Choroid plexus epithelial cell (primary cell): ENCODE measurements around the gene TUBGCP4.

Experiments used
- DNase-seq: peaks from one replicate; pipeline ENCODE4 v3.0.0-alpha.2; 2010; ENCODE audit warnings: low read depth
- H3K4me3 ChIP-seq: 2 replicates; pipeline ENCODE4 v1.5.1; 2011; ENCODE audit warnings: low read depth, mild to moderate bottlenecking, control low read depth, low read length, moderate library complexity
- CTCF ChIP-seq: conservative IDR thresholded peaks from 2 replicates; pipeline ENCODE4 v1.5.1; 2011; ENCODE audit warnings: low read depth, mild to moderate bottlenecking, control low read depth, inconsistent platforms, low read length, moderate library complexity

Gene TUBGCP4

GRCh38 chr15:43414196-43414595 is 43.3 kb downstream of the TUBGCP4 start:
- no peak for DNase-seq
- no peak overlapping the region for H3K4me3 ChIP-seq
- no peak for TF ChIP-seq CTCF

GRCh38 chr15:43420435-43420834 is 49.5 kb downstream of the TUBGCP4 start:
- no peak overlapping the region for H3K4me3 ChIP-seq
- no peak for DNase-seq
- no peak for TF ChIP-seq CTCF

GRCh38 chr15:43420876-43421275 is 50.0 kb downstream of the TUBGCP4 start:
- DNase-seq = no peak
- H3K4me3 ChIP-seq = no peak overlapping the region
- no peak for TF ChIP-seq CTCF

- TF ChIP-seq CTCF = no peak
- DNase-seq = no peak
- no peak overlapping the region for H3K4me3 ChIP-seq
Measured at GRCh38 chr15:43423793-43424192, 52.9 kb downstream of the TUBGCP4 start.

GRCh38 chr15:43429687-43430086 is 58.8 kb downstream of the TUBGCP4 start:
- no peak for TF ChIP-seq CTCF
- peak; percentile 13 for DNase-seq
- no peak overlapping the region for H3K4me3 ChIP-seq

GRCh38 chr15:43433165-43433564 is 62.3 kb downstream of the TUBGCP4 start:
- DNase-seq = peak; percentile 19
- TF ChIP-seq CTCF = no peak
- H3K4me3 ChIP-seq = no peak overlapping the region

- DNase-seq = no peak
- H3K4me3 ChIP-seq = no peak overlapping the region
- TF ChIP-seq CTCF = no peak
Measured at GRCh38 chr15:43433661-43434303, 62.9 kb downstream of the TUBGCP4 start.
